Fibroblast of skin of left biceps (primary cell): Measurements from ENCODE around the gene NUB1.
A peak's percentile ranks its signal among the peaks of the same experiment; 100 is the strongest.

Source experiments
- DNase-seq, 2 experiments: peaks; one replicate each; pipeline ENCODE4 v3.0.0-alpha.2; 2013; ENCODE audit warnings: low read depth in 2 of 2

The NUB1 gene

DNA sequence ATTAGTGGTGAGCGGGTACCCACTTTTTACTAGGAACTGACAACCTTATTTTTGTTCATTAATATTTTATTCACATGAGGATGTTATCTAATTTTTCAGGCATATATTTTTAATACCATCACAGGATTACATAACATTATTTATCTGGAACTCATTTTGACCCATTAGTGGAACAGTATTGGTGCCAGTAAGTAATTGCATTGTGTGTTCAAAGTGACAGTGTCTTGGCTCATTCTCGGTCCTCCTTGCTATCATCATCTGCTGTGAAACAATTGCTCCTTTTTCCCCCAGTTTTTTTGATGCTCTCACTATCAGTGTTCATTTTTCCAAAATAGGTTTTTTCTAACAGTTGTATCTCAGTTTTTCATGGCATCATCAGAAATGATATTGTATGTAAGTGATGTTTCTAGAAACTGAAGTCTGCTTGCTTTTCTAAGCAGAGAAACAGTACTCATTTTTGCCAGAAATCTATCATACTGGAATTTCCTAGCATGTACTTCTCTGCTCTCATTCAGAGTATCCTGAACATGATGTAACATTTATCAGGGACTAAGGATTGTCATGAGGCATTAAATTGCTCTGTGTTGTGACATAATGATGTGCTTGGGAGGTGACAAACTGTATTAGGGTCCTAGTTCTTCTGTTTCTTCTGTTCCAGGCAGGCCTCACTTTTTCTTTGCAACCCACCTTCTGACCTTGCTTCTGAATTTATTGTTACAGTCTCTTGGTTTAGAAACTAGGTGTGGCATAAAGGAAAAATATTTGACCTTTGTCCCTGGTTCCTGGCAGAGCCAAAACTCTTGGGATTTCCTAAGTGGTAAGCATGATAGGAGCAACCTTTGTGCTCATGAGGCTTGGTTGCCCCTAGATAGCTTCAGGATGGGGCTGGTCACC lies 4.2 kb downstream of the NUB1 start:
- no peak for DNase-seq

DNA sequence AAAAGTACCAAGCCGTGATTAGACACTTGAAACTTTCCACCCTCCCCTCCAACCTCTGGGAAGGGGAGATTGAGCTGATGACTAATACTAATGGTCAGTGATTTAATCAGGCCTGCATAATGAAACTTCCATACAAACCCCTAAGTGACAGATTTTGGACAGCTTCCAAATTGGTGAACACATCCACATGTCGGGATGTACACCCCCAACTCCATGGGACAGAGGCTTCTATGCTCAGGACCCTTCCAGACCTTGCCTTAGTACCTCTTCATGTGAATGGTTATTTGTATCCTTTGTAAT lies 4.8 kb downstream of the NUB1 start:
- DNase-seq = no peak

DNA sequence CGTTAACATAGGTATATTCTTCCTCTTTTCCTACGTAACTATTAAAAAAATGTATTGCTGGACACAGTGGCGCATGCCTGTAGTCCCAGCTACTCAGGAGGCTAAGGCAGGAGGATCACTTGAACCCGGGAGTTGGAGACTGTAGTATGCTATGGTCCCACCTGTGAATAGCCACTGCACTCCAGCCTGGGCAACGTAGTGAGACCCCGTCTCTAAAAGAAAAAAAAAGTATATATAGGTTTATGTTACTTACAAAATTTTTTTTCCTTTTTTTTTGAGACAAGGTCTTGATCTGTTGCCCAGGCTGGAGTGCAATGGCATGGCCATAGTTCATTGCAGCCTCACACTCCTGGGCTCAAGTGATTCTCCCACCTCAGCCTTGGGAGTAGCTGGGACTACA lies 5.6 kb downstream of the NUB1 start:
- no peak for DNase-seq

DNA sequence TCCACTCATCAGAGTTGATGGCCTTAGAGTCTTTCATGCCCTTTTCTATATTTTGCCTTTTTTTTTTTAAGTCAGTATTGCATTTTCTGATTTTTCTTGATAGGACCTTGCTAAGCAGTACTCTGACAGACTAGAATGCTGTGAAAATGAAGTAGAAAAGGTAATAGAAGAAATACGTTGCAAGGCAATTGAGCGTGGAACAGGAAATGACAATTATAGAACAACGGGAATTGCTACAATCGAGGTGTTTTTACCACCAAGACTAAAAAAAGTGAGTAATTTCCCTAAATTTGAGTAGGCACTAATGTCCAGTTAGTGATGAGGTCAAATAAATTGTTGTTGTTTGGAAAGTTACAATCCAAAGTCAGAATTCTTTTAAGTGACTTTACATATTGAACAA lies 7.4 kb downstream of the NUB1 start:
- no peak for DNase-seq

DNA sequence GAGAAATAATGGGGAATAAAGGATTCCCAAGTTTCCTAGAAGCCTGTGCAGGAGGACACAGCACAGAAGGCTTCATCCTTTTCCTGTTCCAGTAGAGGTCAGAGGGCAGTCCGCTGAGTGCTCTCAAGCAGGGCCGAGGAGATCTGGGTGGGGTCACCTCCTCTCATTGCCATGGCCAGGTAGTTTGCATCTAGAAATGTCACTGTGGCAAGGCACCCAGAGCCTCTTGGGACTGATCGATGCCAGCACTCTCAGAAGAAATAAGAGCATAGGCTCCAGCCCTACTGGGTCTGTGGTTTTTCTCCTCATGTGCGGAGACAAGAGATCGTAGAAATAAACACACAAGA lies 7.9 kb downstream of the NUB1 start:
- DNase-seq = no peak

DNA sequence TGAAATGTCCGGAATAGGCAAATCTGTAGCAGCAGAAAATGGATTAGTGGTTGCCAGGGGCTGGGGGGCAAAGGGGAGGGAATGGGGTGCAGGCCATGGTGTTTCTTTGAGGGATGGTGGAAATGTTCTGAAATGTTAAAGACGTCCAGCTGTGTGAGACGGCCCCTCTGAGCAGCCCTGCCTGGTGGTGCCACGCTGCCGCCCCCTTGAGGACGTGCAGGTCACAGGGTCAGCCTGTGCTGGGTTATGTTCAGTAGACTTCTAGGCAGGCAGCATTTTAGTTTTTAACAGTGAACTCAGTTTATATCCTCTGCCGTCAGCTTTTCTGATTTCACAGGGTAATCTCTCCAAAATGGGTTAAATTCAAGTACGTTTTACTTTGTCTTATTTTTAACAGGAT lies 9.4 kb downstream of the NUB1 start:
- no peak for DNase-seq

DNA sequence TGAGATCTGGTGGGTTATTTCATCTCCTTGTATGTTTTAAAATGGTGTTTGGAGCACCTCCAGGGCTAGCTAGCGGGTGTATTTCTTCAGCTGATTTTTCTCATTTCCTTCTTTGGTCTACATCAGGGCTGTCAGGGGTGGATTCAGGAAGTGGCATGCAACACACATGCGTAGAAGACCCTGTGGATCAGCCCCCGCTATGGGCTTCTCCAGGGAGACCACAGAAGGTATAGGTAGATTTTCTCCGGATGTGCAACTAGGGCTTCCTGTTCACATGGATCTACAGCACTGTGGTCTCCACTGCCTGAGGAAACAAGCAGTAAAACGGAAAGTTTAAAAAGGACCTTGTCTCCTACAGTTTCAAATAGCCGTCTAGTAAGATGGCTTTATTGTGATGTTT lies 10.4 kb downstream of the NUB1 start:
- no peak for DNase-seq

DNA sequence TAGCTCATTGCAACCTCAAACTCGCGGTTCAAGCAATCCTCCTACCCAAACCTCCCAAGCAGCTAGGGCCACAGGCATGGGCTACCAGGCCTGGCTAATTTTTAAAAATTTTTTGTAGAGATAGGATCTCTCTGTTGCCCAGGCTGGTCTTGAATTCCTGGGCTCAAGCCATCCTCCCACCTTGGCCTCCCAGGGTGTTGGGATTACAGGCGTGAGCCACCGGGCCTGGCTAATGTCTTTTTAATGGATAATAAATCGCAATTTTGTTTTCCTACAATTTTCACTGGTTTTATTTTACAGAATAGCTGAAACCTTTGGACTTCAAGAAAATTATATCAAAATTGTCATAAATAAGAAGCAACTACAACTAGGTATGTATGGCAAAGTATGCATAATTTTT lies 10.9 kb downstream of the NUB1 start:
- no peak for DNase-seq

DNA sequence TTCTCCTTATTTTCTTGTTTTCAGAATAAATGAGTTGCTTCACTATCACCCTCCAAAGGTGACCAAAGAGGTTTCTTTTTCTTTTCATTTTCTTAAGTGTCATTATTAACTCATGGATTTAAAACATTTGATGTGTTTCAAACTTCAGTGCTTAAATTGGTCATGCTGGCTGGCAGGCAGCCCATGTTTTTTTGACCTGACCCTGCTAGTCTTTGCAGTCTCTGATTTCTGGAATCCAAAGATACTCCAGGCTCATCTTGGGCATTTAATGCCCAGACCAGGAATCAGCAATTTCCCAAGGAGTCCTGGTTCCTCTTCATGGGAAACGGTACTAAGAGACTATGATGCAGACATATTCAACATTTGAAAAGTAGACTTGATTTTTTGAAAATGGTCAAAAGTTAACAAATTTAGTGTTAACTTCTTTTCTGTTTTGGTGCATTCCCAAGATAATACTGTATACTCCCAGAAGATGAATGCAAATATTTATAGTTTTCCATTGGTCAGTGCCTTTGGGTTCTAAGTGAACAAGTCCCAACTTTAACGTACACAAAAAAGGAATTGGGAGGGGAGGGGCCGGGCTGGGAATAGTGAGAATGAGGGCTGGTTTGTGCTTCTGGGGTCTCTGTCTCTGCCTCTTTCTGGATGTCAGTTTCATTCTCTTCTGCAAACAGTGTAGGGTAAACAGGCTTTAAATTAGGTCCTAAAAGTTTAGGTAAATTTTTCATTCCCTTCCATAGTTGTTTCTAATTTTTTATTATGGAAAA lies 19.8 kb downstream of the NUB1 start:
- no peak for DNase-seq

DNA sequence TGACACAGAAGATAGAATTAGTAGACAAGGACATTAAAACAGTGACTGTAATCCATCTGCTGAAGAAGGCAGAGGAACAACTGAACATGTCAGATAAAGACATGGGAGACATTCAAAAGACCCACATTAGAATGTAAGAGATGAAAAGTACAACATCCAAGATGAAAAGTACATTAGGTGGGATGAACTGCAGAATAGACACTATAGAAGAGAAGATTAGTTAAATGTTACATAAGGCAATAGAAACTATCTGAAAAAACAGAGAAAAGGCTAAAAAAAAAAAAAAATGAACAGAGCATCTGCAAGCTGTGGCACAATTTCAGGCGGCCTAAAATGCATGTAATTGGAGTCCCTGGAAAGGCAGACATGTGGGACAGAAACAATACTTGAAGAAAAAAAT lies 21.6 kb downstream of the NUB1 start:
- no peak for DNase-seq

DNA sequence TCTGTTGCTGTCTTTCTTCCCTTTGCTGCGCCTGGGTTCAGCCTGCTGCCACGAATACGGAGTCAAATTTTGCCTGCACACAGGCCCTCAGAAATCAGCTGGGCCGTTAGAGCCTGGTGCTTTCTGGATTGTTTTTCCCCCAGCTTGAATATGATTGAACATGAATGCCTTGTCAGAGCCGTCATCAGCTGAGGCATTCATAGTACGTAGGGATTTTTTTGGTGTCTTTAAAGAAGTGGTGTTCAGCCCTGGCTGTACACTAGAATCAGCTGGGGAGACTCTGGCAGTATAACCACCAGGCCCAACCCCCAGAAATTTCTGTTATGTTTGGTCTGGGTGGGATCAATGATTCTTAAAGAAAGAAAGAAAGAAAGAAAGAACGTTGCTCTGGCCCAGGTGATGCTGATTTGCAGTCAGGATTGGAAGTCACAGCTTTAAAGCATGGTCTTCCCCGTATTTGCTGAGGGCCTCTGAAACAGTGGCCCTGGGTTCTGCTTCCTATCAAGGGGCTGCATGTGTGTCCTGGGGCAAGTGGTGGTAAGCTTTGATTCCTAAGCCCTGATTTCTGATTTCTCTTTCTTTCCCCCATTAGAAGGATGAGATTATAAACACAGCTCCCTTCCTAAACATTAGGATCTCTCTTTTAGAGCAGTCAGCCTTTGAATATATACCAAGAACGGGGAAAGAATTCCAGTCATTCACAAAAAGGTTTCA lies 24.7 kb downstream of the NUB1 start:
- no peak for DNase-seq

DNA sequence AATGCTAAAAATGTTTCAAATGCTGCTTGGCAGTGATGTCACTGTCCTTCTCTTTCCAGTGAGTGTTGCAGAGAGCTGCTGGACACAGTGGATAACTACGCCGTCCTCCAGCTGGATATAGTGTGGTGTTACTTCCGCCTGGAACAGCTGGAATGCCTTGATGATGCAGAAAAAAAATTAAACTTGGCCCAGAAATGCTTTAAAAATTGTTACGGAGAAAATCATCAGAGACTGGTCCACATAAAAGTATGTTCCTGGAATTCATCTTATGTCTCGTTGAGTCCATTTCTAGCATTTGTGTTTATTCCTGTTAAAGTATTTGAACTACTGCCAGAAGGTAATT lies 25.2 kb downstream of the NUB1 start:
- DNase-seq = peak; percentile 54 to 57

DNA sequence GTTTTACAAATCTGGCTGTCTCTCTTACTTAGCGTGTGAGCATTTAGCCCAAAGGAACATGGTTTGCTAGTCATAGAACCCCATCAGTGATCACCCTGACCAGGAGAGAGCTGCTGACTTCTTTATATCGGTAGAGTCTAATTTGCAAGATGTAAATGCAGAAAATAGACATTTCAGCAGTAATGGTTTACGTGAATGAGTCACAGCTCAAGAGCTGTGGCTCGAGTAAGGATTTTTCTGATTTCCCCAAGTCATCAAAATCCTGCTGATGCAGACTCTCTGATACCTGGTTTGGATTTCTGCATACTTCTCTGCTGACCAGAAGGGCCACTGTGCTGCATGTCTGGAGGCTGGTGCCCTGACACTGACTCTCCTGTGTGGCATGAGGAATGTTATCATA lies 25.7 kb downstream of the NUB1 start:
- peak in 1 of 2 experiments; percentile 5 for DNase-seq

DNA sequence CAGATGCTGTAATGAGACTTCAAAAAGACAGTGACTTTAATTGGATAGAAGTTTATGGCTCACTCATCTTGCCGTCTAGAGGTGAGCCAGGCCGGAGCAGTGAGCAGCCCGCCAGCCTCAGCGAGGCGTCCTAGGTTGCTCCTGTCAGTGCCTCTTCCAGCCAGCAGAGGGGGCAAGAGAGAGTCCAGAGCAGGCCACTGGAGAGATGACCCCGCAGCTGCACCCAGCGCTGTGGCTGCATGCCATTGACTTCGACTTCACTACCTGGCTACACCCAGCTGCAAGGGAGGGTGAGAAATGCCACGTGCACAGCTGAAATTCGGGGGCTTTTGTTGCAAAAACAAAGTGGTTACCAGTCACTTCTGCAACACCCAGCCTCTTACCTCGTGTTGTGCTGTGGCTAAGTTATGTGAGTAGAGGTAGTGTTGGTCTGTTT lies 26.5 kb downstream of the NUB1 start:
- DNase-seq = peak; percentile 9 to 24

DNA sequence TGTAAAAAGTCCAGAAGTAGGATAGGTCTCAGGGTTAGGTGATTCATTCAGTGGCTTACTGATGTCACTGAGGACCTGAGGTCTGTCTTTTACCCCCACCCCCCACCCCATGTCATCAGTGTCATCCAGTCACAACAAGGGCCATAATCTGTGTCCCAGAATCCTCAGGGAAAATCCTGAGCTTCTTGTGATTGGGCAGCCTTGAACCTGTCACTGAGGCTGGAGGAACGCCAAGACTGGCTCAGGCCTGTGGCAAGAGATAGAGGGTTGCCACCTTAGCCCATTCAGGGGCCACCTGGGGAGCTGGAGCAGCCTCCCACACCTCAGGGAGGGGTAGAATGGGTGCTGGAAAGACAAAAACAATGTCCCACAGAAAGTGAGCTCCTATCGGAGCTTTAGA lies 29.7 kb downstream of the NUB1 start:
- no peak for DNase-seq

DNA sequence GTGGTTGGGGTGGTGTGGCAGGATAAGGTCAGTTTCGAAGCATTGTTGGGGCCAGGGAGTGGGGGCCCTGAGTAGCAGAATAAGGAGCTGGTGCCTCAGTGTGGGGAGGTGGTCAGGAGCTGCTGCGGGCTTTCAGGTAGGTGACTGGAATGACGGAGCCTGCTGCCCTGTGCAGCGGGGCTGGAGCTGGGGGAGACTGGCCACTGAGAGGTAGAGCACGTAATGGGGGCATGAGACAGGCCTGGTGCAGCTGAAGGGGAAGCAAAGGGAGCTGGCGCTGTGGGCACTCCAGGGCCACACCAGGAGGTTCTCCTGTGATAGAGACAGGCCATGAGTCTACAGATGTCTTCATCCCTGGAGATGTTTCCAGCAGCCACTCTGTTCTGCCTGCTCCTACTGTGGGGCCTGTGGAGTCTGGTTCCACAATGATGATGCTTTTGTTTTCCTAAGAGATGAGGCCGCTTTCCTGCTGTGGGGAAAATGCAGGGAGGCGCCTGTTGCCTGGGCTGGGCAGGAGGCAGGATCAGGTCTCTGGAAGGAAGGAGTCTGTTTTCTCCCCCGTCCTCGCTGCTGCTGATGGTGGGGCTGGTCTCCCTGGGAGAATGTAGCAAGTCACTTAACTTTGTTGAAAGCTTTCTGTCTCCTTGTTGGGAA lies 31.1 kb downstream of the NUB1 start:
- DNase-seq = no peak

DNA sequence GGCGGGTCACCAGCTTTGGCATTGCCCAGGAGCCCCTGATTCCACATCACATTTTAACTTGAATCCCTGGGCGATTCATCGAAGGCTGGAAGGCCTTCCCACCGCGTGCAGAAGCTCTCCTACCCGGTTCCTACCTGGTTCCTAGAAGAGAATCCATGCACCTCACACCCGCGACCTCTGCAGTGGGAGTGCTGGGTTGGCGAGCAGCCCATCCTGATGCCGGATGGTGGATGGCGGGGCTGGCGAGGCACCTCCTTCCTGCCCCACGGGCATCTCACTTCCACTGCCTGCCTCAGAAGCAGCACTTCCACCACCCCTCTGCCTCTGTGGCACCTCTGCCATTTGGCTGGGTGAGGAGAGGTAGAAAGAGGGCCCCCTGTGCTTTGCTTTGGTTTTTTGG lies 32.0 kb downstream of the NUB1 start:
- no peak for DNase-seq

DNA sequence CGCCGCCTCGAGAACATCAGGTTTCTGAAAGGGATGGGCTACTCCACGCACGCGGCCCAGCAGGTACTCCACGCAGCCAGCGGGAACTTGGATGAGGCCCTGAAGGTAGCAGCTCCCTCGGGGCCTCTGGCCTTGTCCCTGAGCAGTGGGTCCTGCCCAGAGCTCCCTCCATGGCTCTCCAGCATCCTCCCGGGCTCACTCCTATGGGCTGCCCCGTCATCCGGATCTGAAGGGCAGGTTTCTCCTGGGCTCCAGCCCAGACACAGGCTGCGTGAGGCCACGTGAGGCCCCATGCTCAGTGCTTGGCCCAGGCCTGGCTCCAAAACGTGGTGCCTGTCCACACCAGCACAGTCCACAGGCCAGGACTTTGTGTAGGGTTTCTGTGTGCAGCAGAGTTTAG lies 32.5 kb downstream of the NUB1 start:
- no peak for DNase-seq

DNA sequence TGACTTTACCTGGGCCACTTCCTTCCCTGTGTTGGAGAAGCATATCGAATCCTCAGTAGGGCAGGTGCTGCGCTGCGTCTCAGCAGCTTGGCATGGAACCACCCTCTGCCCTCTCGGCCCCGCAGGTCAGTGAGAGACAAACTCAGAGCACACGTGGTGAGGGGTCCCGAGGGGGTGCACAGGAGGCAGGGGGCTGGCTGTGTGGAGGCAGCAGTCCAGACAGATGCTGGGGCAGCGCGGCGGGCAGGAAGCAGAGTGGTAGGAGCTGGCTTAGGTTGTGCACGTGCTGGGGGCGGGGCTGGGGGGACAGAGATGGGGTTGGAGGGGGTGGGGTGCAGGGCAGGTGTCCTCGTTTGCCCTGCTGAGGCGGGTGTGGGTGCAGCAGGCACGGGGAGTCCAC lies 33.1 kb downstream of the NUB1 start:
- no peak for DNase-seq

DNA sequence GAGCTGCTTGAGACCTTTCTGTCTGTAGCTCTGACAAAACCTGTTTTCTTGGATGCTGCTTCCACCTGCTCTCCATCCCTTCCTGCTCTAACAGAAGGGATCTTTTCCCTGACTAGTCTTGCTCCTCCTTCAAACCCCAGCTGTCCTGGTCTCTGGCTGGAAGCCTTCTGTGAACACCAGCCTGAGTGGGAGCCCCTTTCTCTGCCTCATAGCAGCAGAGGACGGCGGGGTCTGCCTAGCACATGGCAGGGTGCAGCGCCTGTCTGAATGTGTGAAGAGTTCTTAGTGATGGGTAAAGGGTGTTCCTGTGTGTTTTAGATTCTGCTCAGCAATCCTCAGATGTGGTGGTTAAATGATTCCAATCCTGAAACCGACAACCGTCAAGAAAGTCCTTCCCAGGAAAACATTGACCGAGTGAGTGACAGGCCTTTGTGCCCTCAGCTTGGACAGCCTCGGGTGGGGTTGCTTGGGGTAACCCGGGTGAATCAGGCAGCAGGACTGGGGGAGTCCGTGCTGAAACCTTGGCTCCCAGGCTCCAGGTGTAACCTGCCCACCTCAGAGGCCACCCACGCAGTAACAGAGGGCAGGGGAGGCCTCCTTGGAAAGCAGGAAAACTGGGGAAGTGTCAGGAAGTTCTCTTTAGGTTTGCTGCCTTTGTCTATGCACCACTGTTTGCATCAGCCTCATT lies 34.1 kb downstream of the NUB1 start:
- no peak for DNase-seq

DNA sequence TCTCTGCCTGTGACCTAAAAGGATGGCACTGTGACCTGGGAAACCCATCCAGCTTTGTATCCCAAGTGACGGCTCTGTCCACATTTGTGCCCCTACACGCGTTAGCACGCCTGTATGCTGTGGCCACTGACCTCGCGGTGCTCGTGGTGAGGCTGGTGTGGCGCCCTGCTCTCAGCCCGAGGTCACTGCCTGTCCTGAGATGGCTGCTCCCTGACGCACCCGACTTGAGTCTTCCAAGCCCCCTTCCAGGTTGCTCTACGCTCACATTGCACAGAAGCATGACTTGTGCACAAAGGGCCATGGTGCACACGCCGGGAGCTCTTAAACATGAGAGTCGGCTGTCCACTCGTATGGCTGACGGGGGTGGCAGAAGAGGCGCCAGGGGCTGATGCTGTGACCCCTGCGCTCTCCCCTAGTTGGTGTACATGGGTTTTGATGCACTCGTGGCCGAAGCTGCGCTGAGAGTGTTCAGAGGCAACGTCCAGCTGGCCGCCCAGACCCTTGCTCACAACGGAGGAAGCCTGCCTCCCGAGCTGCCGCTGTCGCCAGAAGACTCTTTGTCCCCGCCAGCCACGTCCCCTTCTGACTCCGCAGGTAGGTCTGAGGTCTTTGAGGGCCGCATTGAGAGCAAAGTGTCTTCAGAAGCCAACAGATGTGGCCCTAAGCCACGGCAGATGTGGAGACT lies 34.7 kb downstream of the NUB1 start:
- no peak for DNase-seq
